Stomach smooth muscle (tissue), 2 donors: Measurements from ENCODE around the gene CAPSL.
"Not testable (repeated sequence)": the region's sequence is repeated elsewhere in the genome, so short reads cannot be mapped to it uniquely, and the experiment has no call there.

Experiments used
- H3K27ac ChIP-seq: one replicate; pipeline ENCODE4 v1.7.0; 2013; ENCODE audit warnings: mild to moderate bottlenecking, low read length, inconsistent platforms
- H3K27me3 ChIP-seq, 2 donors: one replicate each; pipeline ENCODE4 v1.7.0; 2013; ENCODE audit warnings: low read length in 2 of 2; ENCODE audit not compliant: insufficient read depth in 2 of 2, control insufficient read depth in 1 of 2
- H3K36me3 ChIP-seq, 2 donors: one replicate each; pipeline ENCODE4 v1.7.0; 2013; ENCODE audit warnings: low read length in 2 of 2; ENCODE audit not compliant: control insufficient read depth in 2 of 2, insufficient read depth in 2 of 2
- H3K4me1 ChIP-seq: one replicate; pipeline ENCODE4 v1.7.0; 2013; ENCODE audit warnings: low read length; ENCODE audit not compliant: control insufficient read depth, insufficient read depth
- H3K4me3 ChIP-seq, 2 donors: one replicate each; pipeline ENCODE4 v1.7.0; 2013; ENCODE audit warnings: low read length in 2 of 2
- H3K9ac ChIP-seq, 2 donors: one replicate each; pipeline ENCODE4 v1.7.0; 2013; ENCODE audit warnings: low read length in 2 of 2, mild to moderate bottlenecking in 1 of 2
- H3K9me3 ChIP-seq, 2 donors: one replicate each; pipeline ENCODE4 v1.7.0; 2013; ENCODE audit warnings: low read length in 2 of 2; ENCODE audit not compliant: control insufficient read depth in 2 of 2
- donor health status: healthy.
- donor health status: Pancreatic carcinoma.

The CAPSL gene

DNA sequence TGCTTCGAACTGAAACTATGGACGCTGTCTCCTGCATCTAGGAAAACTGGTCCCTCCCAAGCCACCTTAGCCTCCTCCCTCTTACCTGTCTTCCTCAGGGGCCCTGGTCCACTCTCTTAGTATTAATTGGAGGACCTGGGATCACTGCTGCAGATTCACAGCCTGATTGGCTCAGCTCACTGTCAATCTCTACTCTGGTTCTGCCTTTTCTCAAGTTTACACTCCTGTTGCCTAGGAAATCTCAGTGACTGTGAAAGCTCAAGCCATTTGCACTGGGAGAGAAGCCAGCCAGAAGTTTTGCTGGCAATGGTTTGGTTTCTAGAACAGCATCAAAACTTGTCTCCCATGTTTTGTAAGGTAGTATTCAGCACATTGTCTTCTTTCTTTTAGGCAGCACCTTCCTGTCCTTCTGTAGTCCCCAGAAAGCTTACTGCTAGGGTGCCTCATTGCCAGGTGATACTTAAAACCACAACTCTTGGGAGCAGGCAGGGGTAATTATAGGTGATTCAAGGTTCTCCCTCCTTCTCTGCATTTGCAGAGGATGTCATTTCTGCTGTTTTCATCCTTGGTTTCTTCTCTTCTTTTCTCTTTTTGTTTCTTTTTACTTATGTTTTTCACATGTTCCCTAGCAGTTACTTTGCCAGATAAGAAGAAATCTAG lies at the start of gene CAPSL:
Gene CAPSL (minus strand): TSS at position 55 of the 660 bp plus-strand sequence. CDS start 17,502 bp downstream, outside the sequence.
- Histone ChIP-seq H3K36me3 (no peaks in the 10 kb centered on the region), H3K9ac (no peak within 1 kb of the TSS), H3K4me1 (peaks cover 3% of the 10 kb centered on the region), H3K4me3 (peak within 1 kb of the TSS in 1 of 2 donors; percentile 44), H3K27ac (no peak within 1 kb of the TSS), H3K27me3 (no peaks in the 10 kb centered on the region), H3K9me3 (no peaks in the 10 kb centered on the region)

DNA sequence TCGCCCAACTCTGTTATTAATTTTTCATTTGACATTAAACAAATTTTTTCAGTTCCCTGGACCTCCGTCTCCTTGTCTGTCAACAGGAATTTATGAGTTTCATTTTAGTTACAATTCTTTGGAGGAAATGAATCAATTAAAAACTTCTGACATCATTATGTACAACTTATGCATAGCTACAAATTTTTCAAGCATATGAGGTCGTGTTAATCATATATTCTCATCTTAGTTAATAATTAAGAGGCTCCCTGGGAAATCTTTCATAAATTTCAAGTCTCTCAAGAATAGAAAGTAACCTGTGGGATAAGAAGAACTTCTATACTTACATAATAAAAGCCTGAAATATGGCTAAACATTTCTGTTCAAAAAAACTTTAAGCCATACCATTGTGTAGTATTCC lies 49.4 kb upstream of the CAPSL start:
- no peaks in the 10 kb centered on the region for H3K4me1 ChIP-seq
- no peak overlapping the region for H3K4me3 ChIP-seq
- no peak overlapping the region for H3K27ac ChIP-seq

GRCh38 chr5:35979715-35980114 lies 41.3 kb upstream of the CAPSL start:
- Histone ChIP-seq H3K9ac (no peak overlapping the region), H3K27ac (no peak overlapping the region), H3K9me3 (no peaks in the 10 kb centered on the region), H3K27me3 (no peaks in the 10 kb centered on the region), H3K36me3 (no peaks in the 10 kb centered on the region), H3K4me3 (no peak overlapping the region), H3K4me1 (no peaks in the 10 kb centered on the region)

More for the DNA sequence above, 49.4 kb upstream of the CAPSL start:
- Histone ChIP-seq H3K9ac (no peak overlapping the region), H3K27me3 (peaks cover 0 to 3% of the 10 kb centered on the region in 2 donors), H3K36me3 (no peaks in the 10 kb centered on the region), H3K9me3 (no peaks in the 10 kb centered on the region)

- not testable (repeated sequence) for H3K4me1 ChIP-seq, H3K9me3 ChIP-seq, H3K9ac ChIP-seq, H3K36me3 ChIP-seq, H3K27me3 ChIP-seq, H3K27ac ChIP-seq, H3K4me3 ChIP-seq
These were observed 38.4 kb upstream of the CAPSL start for GRCh38 chr5:35976859-35977258.

- no peak overlapping the region for H3K4me3 ChIP-seq
- no peaks in the 10 kb centered on the region for H3K4me1 ChIP-seq
- H3K27me3 ChIP-seq: no peaks in the 10 kb centered on the region
- no peaks in the 10 kb centered on the region for H3K9me3 ChIP-seq
- no peak overlapping the region for H3K27ac ChIP-seq
- H3K9ac ChIP-seq: no peak overlapping the region
- H3K36me3 ChIP-seq: no peaks in the 10 kb centered on the region
These were observed 36.1 kb upstream of the CAPSL start for GRCh38 chr5:35974570-35974969.

GRCh38 chr5:35971878-35972210 lies 33.4 kb upstream of the CAPSL start:
- Histone ChIP-seq H3K9ac (no peak overlapping the region), H3K4me1 (no peaks in the 10 kb centered on the region), H3K4me3 (no peak overlapping the region), H3K27ac (no peak overlapping the region), H3K36me3 (no peaks in the 10 kb centered on the region), H3K9me3 (no peaks in the 10 kb centered on the region), H3K27me3 (no peaks in the 10 kb centered on the region)

DNA sequence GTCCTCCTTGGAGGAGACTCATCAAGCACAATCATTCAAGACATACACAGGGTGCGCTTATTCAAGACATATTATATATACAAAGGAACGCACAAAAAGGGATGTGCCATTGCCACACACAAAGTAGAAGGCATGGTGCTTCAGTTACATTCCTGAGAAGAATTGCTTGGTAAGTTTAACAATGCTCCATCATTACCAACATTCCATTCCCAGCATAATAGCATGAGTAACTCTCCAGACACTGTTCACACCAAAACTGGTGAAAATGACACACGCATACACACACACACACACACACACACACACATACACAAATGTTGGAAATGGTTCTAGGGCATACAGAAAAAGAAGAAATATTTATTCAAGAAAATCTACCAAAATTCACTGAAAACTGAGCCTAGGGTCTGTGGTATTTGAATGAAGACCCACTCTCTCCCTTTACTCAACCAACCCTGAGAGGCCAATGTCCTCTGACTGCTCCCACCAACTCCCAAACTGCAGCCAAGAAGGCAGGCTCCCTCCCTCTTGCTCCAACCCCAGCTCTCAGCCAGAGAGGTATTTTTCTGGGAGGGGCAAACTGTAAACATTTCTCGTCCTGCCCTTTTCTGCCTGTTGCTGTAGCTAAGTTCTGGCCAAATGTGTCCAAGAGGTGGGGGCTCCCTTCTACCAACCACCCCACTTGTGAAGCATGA lies 32.9 kb upstream of the CAPSL start:
- H3K4me3 ChIP-seq: no peak overlapping the region
- no peaks in the 10 kb centered on the region for H3K4me1 ChIP-seq
- H3K27me3 ChIP-seq: no peaks in the 10 kb centered on the region
- no peaks in the 10 kb centered on the region for H3K9me3 ChIP-seq
- no peaks in the 10 kb centered on the region for H3K36me3 ChIP-seq
- H3K9ac ChIP-seq: no peak overlapping the region
- H3K27ac ChIP-seq: no peak overlapping the region

- Histone ChIP-seq H3K27me3 (no peaks in the 10 kb centered on the region), H3K4me1 (no peaks in the 10 kb centered on the region), H3K4me3 (no peak overlapping the region), H3K36me3 (no peaks in the 10 kb centered on the region), H3K9me3 (no peaks in the 10 kb centered on the region), H3K27ac (no peak overlapping the region), H3K9ac (no peak overlapping the region)
These were observed 25.0 kb upstream of the CAPSL start for GRCh38 chr5:35963381-35963843.

- Histone ChIP-seq H3K36me3 (no peaks in the 10 kb centered on the region), H3K9ac (no peak overlapping the region), H3K27ac (no peak overlapping the region), H3K4me3 (no peak overlapping the region), H3K9me3 (no peaks in the 10 kb centered on the region), H3K4me1 (no peaks in the 10 kb centered on the region), H3K27me3 (no peaks in the 10 kb centered on the region)
These were observed 21.9 kb upstream of the CAPSL start for GRCh38 chr5:35960328-35960727.

DNA sequence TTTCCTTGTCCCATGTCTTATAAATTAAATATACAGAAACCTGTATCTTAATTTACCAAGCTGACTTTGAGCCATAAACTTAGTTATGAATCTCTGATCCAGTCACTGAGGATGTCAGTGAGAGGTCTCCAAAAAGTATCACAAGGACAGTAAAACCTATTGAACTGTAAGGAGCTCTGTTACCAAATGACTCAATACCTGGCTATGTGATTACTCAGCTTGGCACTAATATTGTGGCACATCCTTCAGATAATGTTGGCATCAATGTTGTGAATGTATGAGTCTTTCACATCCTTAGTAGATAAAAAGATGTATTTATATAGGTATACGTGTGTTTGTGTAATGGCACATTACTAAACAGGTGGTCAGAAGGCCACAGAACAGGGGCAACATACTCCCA lies 18.0 kb upstream of the CAPSL start:
- H3K27ac ChIP-seq: no peak overlapping the region
- no peak overlapping the region for H3K9ac ChIP-seq
- H3K4me1 ChIP-seq: no peaks in the 10 kb centered on the region
- no peak overlapping the region for H3K4me3 ChIP-seq
- H3K9me3 ChIP-seq: no peaks in the 10 kb centered on the region
- H3K27me3 ChIP-seq: no peaks in the 10 kb centered on the region
- H3K36me3 ChIP-seq: no peaks in the 10 kb centered on the region

DNA sequence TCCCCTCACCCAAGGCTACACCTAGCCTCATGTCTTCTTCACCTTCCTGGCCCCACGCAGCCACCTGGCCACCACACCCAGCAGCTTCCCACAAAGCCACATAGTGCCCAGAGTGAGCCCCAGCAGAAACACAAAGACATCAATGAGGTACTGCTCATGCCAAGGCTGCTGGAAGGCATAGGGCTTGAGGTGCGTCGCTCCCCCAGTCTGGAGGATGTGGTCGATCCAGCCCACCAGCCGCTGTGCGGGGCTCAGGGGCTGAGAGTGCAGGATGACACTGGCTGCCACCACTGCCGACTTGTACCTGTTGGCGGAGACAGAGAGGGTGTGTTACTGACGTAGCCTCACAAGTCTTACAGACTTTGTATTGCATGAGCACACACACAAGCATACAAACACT lies 15.8 kb upstream of the CAPSL start:
- H3K4me3 ChIP-seq: no peak overlapping the region

More for the DNA sequence above, 15.8 kb upstream of the CAPSL start:
- H3K36me3 ChIP-seq: no peaks in the 10 kb centered on the region
- no peaks in the 10 kb centered on the region for H3K4me1 ChIP-seq
- no peak overlapping the region for H3K9ac ChIP-seq
- no peaks in the 10 kb centered on the region for H3K9me3 ChIP-seq
- H3K27ac ChIP-seq: no peak overlapping the region
- no peaks in the 10 kb centered on the region for H3K27me3 ChIP-seq
